GM18502 (cell line): Measurements from ENCODE around the gene UNC5C.
A peak's percentile ranks its signal among the peaks of the same experiment; 100 is the strongest.

Experiments
- ATAC-seq: cut with Tn5 transposase; IDR thresholded peaks from one replicate; pipeline ENCODE4 v1.9.1; 2021; ENCODE audit warnings: mild to moderate bottlenecking; ENCODE audit not compliant: unreplicated experiment, poor library complexity

UNC5C gene

GRCh38 chr4:95360906-95361695 lies 187.7 kb downstream of the UNC5C start:
- no peak for ATAC-seq

- no peak for ATAC-seq
Observed at GRCh38 chr4:95360256-95360903, 188.4 kb downstream of the UNC5C start.

- ATAC-seq = no peak
Observed at GRCh38 chr4:95358421-95358820, 190.4 kb downstream of the UNC5C start.

- no peak for ATAC-seq
Observed at GRCh38 chr4:95355021-95355420, 193.8 kb downstream of the UNC5C start.

- ATAC-seq = no peak
Observed at GRCh38 chr4:95348418-95348817, 200.4 kb downstream of the UNC5C start.

- ATAC-seq = no peak
Observed at GRCh38 chr4:95343235-95343634, 205.5 kb downstream of the UNC5C start.

- ATAC-seq = no peak
Observed at GRCh38 chr4:95340191-95340590, 208.6 kb downstream of the UNC5C start.

GRCh38 chr4:95325665-95326064 lies 223.1 kb downstream of the UNC5C start:
- ATAC-seq = no peak

- no peak for ATAC-seq
Observed at GRCh38 chr4:95319169-95319568, 229.6 kb downstream of the UNC5C start.

- ATAC-seq = no peak
Observed at GRCh38 chr4:95318483-95318882, 230.3 kb downstream of the UNC5C start.

GRCh38 chr4:95318044-95318443 lies 230.7 kb downstream of the UNC5C start:
- ATAC-seq = no peak

GRCh38 chr4:95317085-95317793 lies 231.5 kb downstream of the UNC5C start:
- ATAC-seq = no peak

GRCh38 chr4:95314573-95314972 lies 234.2 kb downstream of the UNC5C start:
- ATAC-seq = no peak

GRCh38 chr4:95304898-95305297 lies 243.9 kb downstream of the UNC5C start:
- no peak for ATAC-seq

GRCh38 chr4:95300304-95300703 lies 248.5 kb downstream of the UNC5C start:
- ATAC-seq = no peak

GRCh38 chr4:95296052-95296451 lies 252.7 kb downstream of the UNC5C start:
- no peak for ATAC-seq

GRCh38 chr4:95295157-95295556 lies 253.6 kb downstream of the UNC5C start:
- ATAC-seq = no peak

GRCh38 chr4:95294321-95294720 lies 254.5 kb downstream of the UNC5C start:
- no peak for ATAC-seq

- ATAC-seq = no peak
Observed at GRCh38 chr4:95293014-95293413, 255.8 kb downstream of the UNC5C start.

- no peak for ATAC-seq
Observed at GRCh38 chr4:95290702-95291101, 258.1 kb downstream of the UNC5C start.

GRCh38 chr4:95289028-95289634 lies 259.6 kb downstream of the UNC5C start:
- peak; percentile 83 for ATAC-seq
